WTC11 (cell line): ENCODE results near the gene IBA57. TPM values are rescaled to one million over a fixed set of nuclear protein-coding genes. Genes with fewer than 3 reads are reported as not detected.

ENCODE experiments used
- ATAC-seq: fragments of 200-7000 bp; cut with Tn5 transposase; 2 replicates; pipeline ENCODE4 v1.10.0; 2021; ENCODE audit warnings: mild to moderate bottlenecking, moderate library complexity
- CTCF ChIA-PET: fragments of 300-600 bp; sonication (Branson Sonifier 250); formaldehyde crosslinking; loops from one replicate; lab custom pipeline; 2021; ENCODE audit warnings: antibody characterized with exemption; lab: Charles Lee
- POLR2A ChIA-PET: fragments of 350-600 bp; sonication (Branson Sonifier 250); formaldehyde crosslinking; loops from one replicate; lab custom pipeline; 2021; ENCODE audit warnings: antibody characterized with exemption; lab: Charles Lee
- DNase-seq: peaks from one replicate; pipeline ENCODE4 v3.0.0; 2021; ENCODE audit warnings: low spot score
- H3K27ac Mint-ChIP-seq: 2 replicates; pipeline ENCODE4 v1.8.0; 2021; ENCODE audit warnings: mixed read lengths
- H3K27me3 Mint-ChIP-seq: 2 replicates; pipeline ENCODE4 v1.8.0; 2021; ENCODE audit warnings: low read depth, mild to moderate bottlenecking, moderate library complexity, mixed read lengths
- H3K36me3 Mint-ChIP-seq: 2 replicates; pipeline ENCODE4 v1.8.0; 2021; ENCODE audit warnings: mixed read lengths
- H3K4me1 Mint-ChIP-seq: 2 replicates; pipeline ENCODE4 v1.8.0; 2022; ENCODE audit warnings: mixed read lengths
- H3K4me3 Mint-ChIP-seq: 2 replicates; pipeline ENCODE4 v1.8.0; 2021; ENCODE audit warnings: mild to moderate bottlenecking, moderate library complexity, mixed read lengths
- H3K9me3 Mint-ChIP-seq: 2 replicates; pipeline ENCODE4 v1.8.0; 2021; ENCODE audit warnings: mixed read lengths
- ATF2 ChIP-seq: sonication (generic); formaldehyde crosslinking; IDR thresholded peaks from 2 replicates; pipeline ENCODE4 v1.8.1; 2022; ENCODE audit warnings: low read depth, missing genetic modification reagents, borderline replicate concordance
- ATF3 ChIP-seq: sonication (generic); formaldehyde crosslinking; conservative IDR thresholded peaks from 2 replicates; pipeline ENCODE4 v1.8.1; 2022; ENCODE audit warnings: mild to moderate bottlenecking, missing genetic modification reagents
- CREM ChIP-seq: sonication (generic); formaldehyde crosslinking; IDR thresholded peaks from 2 replicates; pipeline ENCODE4 v1.8.1; 2022; ENCODE audit warnings: mild to moderate bottlenecking, missing genetic modification reagents, moderate library complexity
- E2F1 ChIP-seq: sonication (generic); formaldehyde crosslinking; IDR thresholded peaks from 2 replicates; pipeline ENCODE4 v1.8.0; 2022; ENCODE audit warnings: mild to moderate bottlenecking, missing genetic modification reagents
- E2F4 ChIP-seq: sonication (generic); formaldehyde crosslinking; IDR thresholded peaks from 2 replicates; pipeline ENCODE4 v1.8.1; 2022; ENCODE audit warnings: low read depth, mild to moderate bottlenecking, moderate library complexity, missing genetic modification reagents, borderline replicate concordance
- ELF4 ChIP-seq: sonication (generic); formaldehyde crosslinking; IDR thresholded peaks from 2 replicates; pipeline ENCODE4 v1.8.1; 2022; ENCODE audit warnings: low read depth, mild to moderate bottlenecking, moderate library complexity, missing genetic modification reagents
- EMX1 ChIP-seq: fragments of 250-450 bp; sonication (Bioruptor Pico); IDR thresholded peaks from 2 replicates; pipeline ENCODE4 v1.8.0; 2021; ENCODE audit warnings: mild to moderate bottlenecking
- FOXP4 ChIP-seq: sonication (generic); formaldehyde crosslinking; IDR thresholded peaks from 2 replicates; pipeline ENCODE4 v1.8.0; 2022; ENCODE audit warnings: mild to moderate bottlenecking, missing genetic modification reagents
- GTF2I ChIP-seq: fragments of 250-450 bp; sonication (Bioruptor Pico); conservative IDR thresholded peaks from 2 replicates; pipeline ENCODE4 v1.4.0; 2021; ENCODE audit warnings: mild to moderate bottlenecking
- NR3C1 ChIP-seq: sonication (generic); formaldehyde crosslinking; conservative IDR thresholded peaks from 2 replicates; pipeline ENCODE4 v1.8.1; 2023; ENCODE audit warnings: low read depth, mild to moderate bottlenecking, missing genetic modification reagents
- SOX15 ChIP-seq: fragments of 250-450 bp; sonication (Bioruptor Pico); IDR thresholded peaks from 2 replicates; pipeline ENCODE4 v1.9.0; 2021; ENCODE audit warnings: mild to moderate bottlenecking
- USF1 ChIP-seq: sonication (generic); formaldehyde crosslinking; IDR thresholded peaks from 2 replicates; pipeline ENCODE4 v1.8.0; 2022; ENCODE audit warnings: mild to moderate bottlenecking, missing genetic modification reagents
- ZNF317 ChIP-seq: sonication (generic); formaldehyde crosslinking; IDR thresholded peaks from 2 replicates; pipeline ENCODE4 v1.8.1; 2023; ENCODE audit warnings: low read depth, mild to moderate bottlenecking, moderate library complexity, missing genetic modification reagents, borderline replicate concordance
- ZNF425 ChIP-seq: fragments of 250-450 bp; sonication (Bioruptor Pico); conservative IDR thresholded peaks from 2 replicates; pipeline ENCODE4 v1.9.0; 2021; ENCODE audit warnings: mild to moderate bottlenecking
- ZNF512 ChIP-seq: sonication (generic); formaldehyde crosslinking; IDR thresholded peaks from 2 replicates; pipeline ENCODE4 v1.8.1; 2022; ENCODE audit warnings: missing genetic modification reagents, borderline replicate concordance
- total RNA-seq: library from RNA; stranded (reverse); gene quantifications from 3 replicates; pipeline ENCODE4 v1.2.3, GENCODE V29; 2021

Gene IBA57
- total RNA-seq, 1 experiment from 2014 or later: 11.4 TPM

- H3K27ac Mint-ChIP-seq: no peak overlapping the region; the same call in 1 of the 2 replicates
- H3K9me3 Mint-ChIP-seq: no peaks in the 10 kb centered on the region
- CTCF ChIA-PET: interaction anchor here (1.3 to 2.7 kb wide), 6 partner anchors 8 to 166 kb away, joined by 3 to 18 read pairs (median 9); no protein-coding TSS in a partner anchor
- DNase-seq (no peak), ATAC-seq (no peak)
- H3K4me3 Mint-ChIP-seq: no peak overlapping the region
- POLR2A ChIA-PET: interaction anchor here (1.7 kb wide), 1 partner anchor 7 kb away, joined by 11 read pairs; the partner anchor contains the start of gene IBA57
- H3K36me3 Mint-ChIP-seq: no peaks in the 10 kb centered on the region
- TF ChIP-seq E2F1 (no peak), ZNF425 (CRISPR knock-in tag) (no peak), ZNF512 (no peak), NR3C1 (CRISPR knock-in tag) (no peak), ELF4 (CRISPR knock-in tag) (no peak), USF1 (no peak), FOXP4 (CRISPR knock-in tag) (no peak), ATF3 (no peak), ATF2 (no peak), ZNF317 (no peak), CREM (CRISPR knock-in tag) (no peak), E2F4 (no peak), SOX15 (no peak), EMX1 (CRISPR knock-in tag) (no peak), GTF2I (CRISPR knock-in tag) (no peak)
- no peaks in the 10 kb centered on the region for H3K4me1 Mint-ChIP-seq
- H3K27me3 Mint-ChIP-seq: no peaks in the 10 kb centered on the region
Measured at GRCh38 chr1:228172591-228173527, 7.3 kb downstream of the IBA57 start.
